HCT116 (cell line): ENCODE measurements around the gene UBL5. TPM values are rescaled to one million over a fixed set of nuclear protein-coding genes. Genes with fewer than 3 reads are reported as not detected.
A peak's percentile ranks its signal among the peaks of the same experiment; 100 is the strongest.

Source experiments
- ATAC-seq: fragments of 200-7000 bp; cut with Tn5 transposase; 2 replicates; pipeline ENCODE4 v1.9.1; 2020; ENCODE audit warnings: mild to moderate bottlenecking, moderate library complexity
- BruUV-seq: library from RNA; stranded (reverse); fragments of 400-500 nt; replicated peaks from 2 replicates; lab custom pipeline; 2021; lab: Mats Ljungman, UMichigan
- CTCF ChIA-PET: fragments of 300-600 bp; sonication (Branson Sonifier 250); formaldehyde crosslinking; loops from one replicate; lab custom pipeline; 2021; ENCODE audit warnings: antibody characterized with exemption; lab: Charles Lee
- POLR2A ChIA-PET: fragments of 300-600, 350-600 bp; sonication (Branson Sonifier 250); formaldehyde crosslinking; loops from one replicate; lab custom pipeline; 2021; ENCODE audit warnings: antibody characterized with exemption; lab: Charles Lee
- RAD21 ChIA-PET, 2 experiments: fragments of 300-600 bp; sonication (Branson Sonifier 250); formaldehyde crosslinking; loops; one replicate each; lab custom pipeline; 2023; ENCODE audit warnings: low total read pairs in 2 of 2; ENCODE audit not compliant: uncharacterized antibody in 2 of 2, unreplicated experiment in 2 of 2, low non-redundant PET in 1 of 2; lab: Charles Lee
- DNase-seq: peaks from one replicate; pipeline ENCODE4 v3.0.0-alpha.2; 2010; ENCODE audit warnings: low read depth, low spot score
- H2AFZ ChIP-seq: fragments of 200-600 bp; shearing (Covaris generic), sonication (generic); 2 replicates; pipeline ENCODE4 v1.6.1; 2017; ENCODE audit warnings: low read depth, mixed run types, mixed read lengths, antibody characterized with exemption, low read length; ENCODE audit not compliant: poor library complexity, severe bottlenecking
- H3K27ac ChIP-seq: 2 replicates; pipeline ENCODE4 v1.5.1; 2012; ENCODE audit warnings: low read depth, low read length
- H3K27me3 ChIP-seq: fragments of 200-600 bp; sonication (generic); 2 replicates; pipeline ENCODE4 v1.6.1; 2016; ENCODE audit warnings: mixed run types, low read length, mixed read lengths; ENCODE audit not compliant: insufficient read depth
- H3K36me3 ChIP-seq, 2 experiments: fragments of 200-500 bp in 1 of 2; fragments of 200-600 bp in 1 of 2; sonication (Bioruptor generic) in 1 of 2; sonication (generic) in 1 of 2; 2 replicates each; pipeline versions ENCODE4 v1.5.1 to v1.6.1; 2014 to 2016; ENCODE audit warnings: low read length in 2 of 2, inconsistent platforms in 1 of 2, mixed read lengths in 1 of 2, mixed run types in 1 of 2; ENCODE audit not compliant: insufficient read depth in 2 of 2, control insufficient read depth in 1 of 2
- H3K4me1 ChIP-seq, 2 experiments: fragments of 200-600 bp in 1 of 2; sonication (generic) in 1 of 2; 2 replicates each; pipeline versions ENCODE4 v1.5.1 to v1.6.1; 2012 to 2017; ENCODE audit warnings: low read length in 2 of 2, inconsistent platforms in 1 of 2, mild to moderate bottlenecking in 1 of 2, mixed read lengths in 1 of 2, mixed run types in 1 of 2, moderate library complexity in 1 of 2; ENCODE audit not compliant: insufficient read depth in 2 of 2, control insufficient read depth in 1 of 2
- H3K4me2 ChIP-seq: fragments of 200-600 bp; sonication (generic); 2 replicates; pipeline ENCODE4 v1.6.1; 2017; ENCODE audit warnings: mixed run types, low read length, mixed read lengths
- H3K4me3 ChIP-seq, 2 experiments: fragments of 200-600 bp in 1 of 2; sonication (generic) in 1 of 2; replicated peaks in 1 of 2; 2 replicates each; pipeline ENCODE4 v1.5.1; 2011 to 2016; ENCODE audit warnings: low read length in 2 of 2, control low read depth in 1 of 2, low read depth in 1 of 2, mild to moderate bottlenecking in 1 of 2, mixed read lengths in 1 of 2, mixed run types in 1 of 2
- H3K79me2 ChIP-seq: fragments of 200-600 bp; sonication (generic); 2 replicates; pipeline ENCODE4 v1.6.1; 2017; ENCODE audit warnings: mild to moderate bottlenecking, mixed run types, low read length, moderate library complexity, mixed read lengths; ENCODE audit not compliant: insufficient read depth
- H3K9ac ChIP-seq: fragments of 200-600 bp; sonication (generic); 2 replicates; pipeline ENCODE4 v1.6.1; 2016; ENCODE audit warnings: low read length, mixed read lengths
- H3K9me2 ChIP-seq: fragments of 200-600 bp; sonication (generic), shearing (Covaris generic); 2 replicates; pipeline ENCODE4 v1.6.1; 2017; ENCODE audit warnings: mixed run types, mild to moderate bottlenecking, moderate library complexity; ENCODE audit not compliant: insufficient read depth
- H3K9me3 ChIP-seq, 2 experiments: fragments of 200-500 bp in 1 of 2; fragments of 200-600 bp in 1 of 2; sonication (Bioruptor generic) in 1 of 2; sonication (generic) in 1 of 2; 2 replicates each; pipeline ENCODE4 v1.6.1; 2014 to 2017; ENCODE audit warnings: low read length in 2 of 2, mixed read lengths in 2 of 2, inconsistent platforms in 1 of 2, low read depth in 1 of 2, mild to moderate bottlenecking in 1 of 2, mixed run types in 1 of 2, moderate library complexity in 1 of 2; ENCODE audit not compliant: control insufficient read depth in 1 of 2, insufficient read depth in 1 of 2
- H4K20me1 ChIP-seq: fragments of 200-600 bp; sonication (generic), shearing (Covaris generic); 2 replicates; pipeline ENCODE4 v1.6.1; 2017; ENCODE audit warnings: mixed run types, mild to moderate bottlenecking, moderate library complexity; ENCODE audit not compliant: insufficient read depth
- CEBPB ChIP-seq: IDR thresholded peaks from 2 replicates; pipeline ENCODE4 v1.6.1; 2012; ENCODE audit warnings: low read depth
- SP1 ChIP-seq: IDR thresholded peaks from 2 replicates; pipeline ENCODE4 v1.6.1; 2012; ENCODE audit warnings: low read depth
- ZFX ChIP-seq: fragments of 450-650 bp; IDR thresholded peaks from 2 replicates; pipeline ENCODE4 v1.6.1; 2017
- intact Hi-C: fragments of 100-400 bp; cut with micrococcal nuclease; formaldehyde crosslinking; loops from 2 replicates; pipeline ENCODE4 v1.10.0; 2022
- total RNA-seq: library from RNA; stranded (reverse); gene quantifications from one replicate; pipeline ENCODE4 v1.2.1, GENCODE V29; 2021; ENCODE audit not compliant: unreplicated experiment
- TF ChIP-seq, protein P1 (sequence below): IDR thresholded peaks from 2 replicates; pipeline ENCODE4 v1.6.1; 2011; ENCODE audit warnings: mild to moderate bottlenecking, low read length, moderate library complexity; ENCODE audit not compliant: insufficient replicate concordance; ENCODE audit errors: extremely low read depth

UBL5 gene
- total RNA-seq, 1 experiment from 2014 or later: 335 TPM

DNA sequence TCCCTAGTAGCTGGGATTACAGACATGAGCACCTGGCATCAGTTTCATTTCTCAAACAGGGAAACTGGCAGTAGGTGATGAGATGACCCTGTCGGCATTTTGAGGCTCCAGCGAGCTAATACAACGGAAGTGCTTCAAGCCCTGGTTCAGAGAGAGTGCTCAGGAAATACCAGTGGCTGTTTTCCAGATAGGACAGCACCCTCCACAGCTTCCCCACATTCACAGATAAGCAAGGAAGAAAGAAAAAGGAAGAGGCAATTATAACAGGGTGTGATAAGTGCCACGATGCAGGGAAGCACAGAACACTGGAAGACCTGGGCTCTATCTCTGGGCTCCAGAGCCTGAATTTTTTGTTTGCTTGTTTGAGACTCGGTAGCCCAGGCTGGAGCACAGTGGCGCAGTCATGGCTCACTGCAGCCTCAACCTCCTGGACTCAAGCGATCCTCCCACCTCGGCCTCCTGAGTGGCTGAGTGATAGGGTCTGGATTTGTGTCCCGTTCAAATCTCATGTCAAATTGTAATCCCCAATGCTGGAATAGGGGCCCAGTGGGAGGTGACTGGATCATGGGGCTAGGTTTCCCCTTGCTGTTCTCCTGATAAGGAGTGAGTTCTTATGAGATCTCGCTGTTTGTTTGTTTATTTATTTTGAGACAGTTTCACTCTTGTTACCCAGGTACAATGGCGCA, 50.9 kb downstream of the UBL5 start:
- intact Hi-C loops: no loop called here
- no peak for DNase-seq

More for the DNA sequence above, 50.9 kb downstream of the UBL5 start:
- Histone ChIP-seq H2AFZ (no peak overlapping the region), H3K9me2 (no peaks in the 10 kb centered on the region), H3K4me1 (peaks cover 27 to 40% of the 10 kb centered on the region in 2 experiments), H3K27me3 (no peaks in the 10 kb centered on the region), H3K4me3 (no peak overlapping the region), H3K27ac (no peak overlapping the region), H3K36me3 (no peaks in the 10 kb centered on the region), H4K20me1 (no peaks in the 10 kb centered on the region), H3K79me2 (no peaks in the 10 kb centered on the region), H3K4me2 (peak overlapping the region; percentile 70), H3K9me3 (no peaks in the 10 kb centered on the region), H3K9ac (0 out of 2 replicates have a peak overlapping the region, but pooled peaks have one; percentile 53)
- ChIA-PET RAD21 (no interaction called here), CTCF (no interaction called here), POLR2A (interaction anchor here (0.6 kb wide), 1 partner anchor 52 kb away, joined by 4 read pairs; no protein-coding TSS in a partner anchor)
- ATAC-seq: no peak
- BruUV-seq: no TSS peak
- no peak for TF ChIP-seq SP1
- no peak for TF ChIP-seq ZFX
- TF ChIP-seq CEBPB: no peak
- TF ChIP-seq, protein P1, sequence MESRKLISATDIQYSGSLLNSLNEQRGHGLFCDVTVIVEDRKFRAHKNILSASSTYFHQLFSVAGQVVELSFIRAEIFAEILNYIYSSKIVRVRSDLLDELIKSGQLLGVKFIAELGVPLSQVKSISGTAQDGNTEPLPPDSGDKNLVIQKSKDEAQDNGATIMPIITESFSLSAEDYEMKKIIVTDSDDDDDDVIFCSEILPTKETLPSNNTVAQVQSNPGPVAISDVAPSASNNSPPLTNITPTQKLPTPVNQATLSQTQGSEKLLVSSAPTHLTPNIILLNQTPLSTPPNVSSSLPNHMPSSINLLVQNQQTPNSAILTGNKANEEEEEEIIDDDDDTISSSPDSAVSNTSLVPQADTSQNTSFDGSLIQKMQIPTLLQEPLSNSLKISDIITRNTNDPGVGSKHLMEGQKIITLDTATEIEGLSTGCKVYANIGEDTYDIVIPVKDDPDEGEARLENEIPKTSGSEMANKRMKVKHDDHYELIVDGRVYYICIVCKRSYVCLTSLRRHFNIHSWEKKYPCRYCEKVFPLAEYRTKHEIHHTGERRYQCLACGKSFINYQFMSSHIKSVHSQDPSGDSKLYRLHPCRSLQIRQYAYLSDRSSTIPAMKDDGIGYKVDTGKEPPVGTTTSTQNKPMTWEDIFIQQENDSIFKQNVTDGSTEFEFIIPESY: no peak

Other genes with a start within 250 kb of the UBL5 start
- 80.9 TPM for gene ZNF121, start 243.4 kb upstream of the UBL5 start, total RNA-seq
- gene ZNF561, start 206.7 kb upstream of the UBL5 start, total RNA-seq: 31.3 TPM
- 37.8 TPM for gene ZNF562, start 152.8 kb upstream of the UBL5 start, total RNA-seq
- 1.2 TPM for gene ZNF846, start 59.2 kb upstream of the UBL5 start, total RNA-seq
- 21.9 TPM for gene FBXL12, start 8.8 kb upstream of the UBL5 start, total RNA-seq
- 78.9 TPM for gene PIN1, start 7.4 kb downstream of the UBL5 start, total RNA-seq
- gene OLFM2, start 108.6 kb downstream of the UBL5 start, total RNA-seq: 19.9 TPM
- gene COL5A3, start 182.6 kb downstream of the UBL5 start, total RNA-seq: 0.15 TPM
- not detected for gene RDH8, start 185.6 kb downstream of the UBL5 start, total RNA-seq